PC-9 (cell line): ENCODE results near the gene HDC. TPM values are rescaled to one million over a fixed set of nuclear protein-coding genes. Genes with fewer than 3 reads are reported as not detected.

Experiments used
- BruUV-seq: library from RNA; stranded (reverse); fragments of 400-500 nt; replicated peaks from 2 replicates; lab custom pipeline; 2021; lab: Mats Ljungman, UMichigan
- CTCF ChIA-PET: fragments of 300-600 bp; sonication (Branson Sonifier 250); formaldehyde crosslinking; loops from one replicate; lab custom pipeline; 2022; ENCODE audit warnings: antibody characterized with exemption; lab: Charles Lee
- POLR2A ChIA-PET: fragments of 300-600 bp; sonication (Branson Sonifier 250); formaldehyde crosslinking; loops from one replicate; lab custom pipeline; 2022; ENCODE audit warnings: antibody characterized with exemption; ENCODE audit not compliant: unreplicated experiment; lab: Charles Lee
- DNase-seq, 2 experiments: peaks; one replicate each; pipeline versions ENCODE4 v3.0.0 to v3.0.0-alpha.2; 2015 to 2022; ENCODE audit warnings: mixed read lengths in 1 of 2
- H2AFZ ChIP-seq: fragments of 200-600 bp; sonication (generic); 2 replicates; pipeline ENCODE4 v1.8.1; 2017; ENCODE audit warnings: antibody characterized with exemption
- H3F3A ChIP-seq: fragments of 200-600 bp; sonication (generic); 2 replicates; pipeline ENCODE4 v1.8.1; 2017; ENCODE audit warnings: antibody characterized with exemption, mild to moderate bottlenecking, low read depth; ENCODE audit not compliant: insufficient read depth
- H3K27ac ChIP-seq: fragments of 200-600 bp; sonication (generic); 2 replicates; pipeline ENCODE4 v1.6.1; 2016; ENCODE audit warnings: mixed run types
- H3K27me3 ChIP-seq: fragments of 200-600 bp; sonication (generic); 2 replicates; pipeline ENCODE4 v1.6.1; 2016; ENCODE audit warnings: low read depth, mixed run types; ENCODE audit not compliant: insufficient read depth
- H3K36me3 ChIP-seq: fragments of 200-600 bp; sonication (generic); 2 replicates; pipeline ENCODE4 v1.6.1; 2016; ENCODE audit warnings: low read depth, mixed run types
- H3K4me1 ChIP-seq: fragments of 200-600 bp; sonication (generic); replicated peaks from 2 replicates; pipeline ENCODE4 v1.6.1; 2016; ENCODE audit warnings: mixed run types; ENCODE audit not compliant: insufficient read depth
- H3K4me2 ChIP-seq: fragments of 200-600 bp; sonication (generic); 2 replicates; pipeline ENCODE4 v1.6.1; 2017; ENCODE audit warnings: mixed run types
- H3K4me3 ChIP-seq: fragments of 200-600 bp; sonication (generic); 2 replicates; pipeline ENCODE4 v1.6.1; 2016; ENCODE audit warnings: mixed run types
- H3K79me2 ChIP-seq: fragments of 200-600 bp; sonication (generic); 2 replicates; pipeline ENCODE4 v1.6.1; 2017; ENCODE audit warnings: low read depth, mixed run types
- H3K9me2 ChIP-seq: fragments of 200-600 bp; sonication (generic); 2 replicates; pipeline ENCODE4 v1.8.1; 2017; ENCODE audit warnings: mild to moderate bottlenecking; ENCODE audit not compliant: insufficient read depth
- H3K9me3 ChIP-seq: fragments of 200-600 bp; sonication (generic); 2 replicates; pipeline ENCODE4 v1.8.1; 2016; ENCODE audit warnings: low read depth; ENCODE audit not compliant: insufficient read depth
- H4K20me1 ChIP-seq: fragments of 200-600 bp; sonication (generic); 2 replicates; pipeline ENCODE4 v1.8.1; 2017; ENCODE audit not compliant: insufficient read depth
- EZH2 ChIP-seq: fragments of 200-600 bp; sonication (generic); IDR thresholded peaks from 2 replicates; pipeline ENCODE4 v1.8.0; 2017; ENCODE audit warnings: antibody characterized with exemption, low read depth
- intact Hi-C: fragments of 100-400 bp; cut with micrococcal nuclease; formaldehyde crosslinking; loops from one replicate; pipeline ENCODE4 v1.10.0; 2022; ENCODE audit not compliant: unreplicated experiment
- total RNA-seq: library from RNA; stranded (reverse); gene quantifications from 2 replicates; pipeline ENCODE4 v1.2.3, GENCODE V29; 2021
- TF ChIP-seq, protein P1 (sequence below): fragments of 200-600 bp; sonication (generic); conservative IDR thresholded peaks from 2 replicates; pipeline ENCODE4 v1.6.1; 2017; ENCODE audit warnings: mixed run types, antibody characterized with exemption, mild to moderate bottlenecking, moderate library complexity

HDC gene
- total RNA-seq, 1 experiment from 2014 or later, result not detected

DNA sequence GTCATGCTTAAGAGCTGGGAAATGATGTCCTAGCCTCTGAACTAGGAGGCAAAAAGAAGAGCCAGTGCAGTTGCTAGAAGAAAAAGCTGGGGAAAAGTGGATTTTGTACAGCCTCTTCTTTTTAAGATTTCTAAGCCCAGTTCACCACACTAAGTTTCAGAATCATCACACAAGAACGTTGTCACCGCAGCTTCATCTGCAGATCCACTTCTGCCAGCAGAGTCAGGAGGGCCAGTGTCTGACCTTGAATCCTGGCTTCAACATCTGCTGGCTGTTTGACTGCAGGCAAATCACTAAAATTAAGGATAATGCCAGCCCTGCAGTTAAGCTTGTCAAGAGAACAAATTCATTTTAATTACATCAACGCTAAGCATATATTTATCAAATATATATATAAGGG is 36.2 kb downstream of the HDC start:
- no peak for DNase-seq

GRCh38 chr15:50228866-50229265 is 36.7 kb downstream of the HDC start:
- no peaks in the 10 kb centered on the region for H3K9me3 ChIP-seq

More for the DNA sequence above, 36.2 kb downstream of the HDC start:
- no peaks in the 10 kb centered on the region for H3K79me2 ChIP-seq
- CTCF ChIA-PET, result interaction anchor here (0.6 kb wide), 1 partner anchor 29 kb away, joined by 5 read pairs; no protein-coding TSS in a partner anchor
- TF ChIP-seq, protein P1, sequence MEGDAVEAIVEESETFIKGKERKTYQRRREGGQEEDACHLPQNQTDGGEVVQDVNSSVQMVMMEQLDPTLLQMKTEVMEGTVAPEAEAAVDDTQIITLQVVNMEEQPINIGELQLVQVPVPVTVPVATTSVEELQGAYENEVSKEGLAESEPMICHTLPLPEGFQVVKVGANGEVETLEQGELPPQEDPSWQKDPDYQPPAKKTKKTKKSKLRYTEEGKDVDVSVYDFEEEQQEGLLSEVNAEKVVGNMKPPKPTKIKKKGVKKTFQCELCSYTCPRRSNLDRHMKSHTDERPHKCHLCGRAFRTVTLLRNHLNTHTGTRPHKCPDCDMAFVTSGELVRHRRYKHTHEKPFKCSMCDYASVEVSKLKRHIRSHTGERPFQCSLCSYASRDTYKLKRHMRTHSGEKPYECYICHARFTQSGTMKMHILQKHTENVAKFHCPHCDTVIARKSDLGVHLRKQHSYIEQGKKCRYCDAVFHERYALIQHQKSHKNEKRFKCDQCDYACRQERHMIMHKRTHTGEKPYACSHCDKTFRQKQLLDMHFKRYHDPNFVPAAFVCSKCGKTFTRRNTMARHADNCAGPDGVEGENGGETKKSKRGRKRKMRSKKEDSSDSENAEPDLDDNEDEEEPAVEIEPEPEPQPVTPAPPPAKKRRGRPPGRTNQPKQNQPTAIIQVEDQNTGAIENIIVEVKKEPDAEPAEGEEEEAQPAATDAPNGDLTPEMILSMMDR, result no peak
- no peak for TF ChIP-seq EZH2
- H3K4me3 ChIP-seq, result no peak overlapping the region
- no peak overlapping the region for H3K4me2 ChIP-seq
- H2AFZ ChIP-seq, result no peak overlapping the region
- no peaks in the 10 kb centered on the region for H3K27me3 ChIP-seq
- no peaks in the 10 kb centered on the region for H3K9me2 ChIP-seq
- no peaks in the 10 kb centered on the region for H3K9me3 ChIP-seq
- intact Hi-C loops, result no loop called here
- BruUV-seq, result no TSS peak
- peaks cover 7% of the 10 kb centered on the region; the same call in 1 of the 2 replicates for H3K4me1 ChIP-seq
- H3K36me3 ChIP-seq, result 0 out of 2 replicates have a peak, but pooled peaks cover 3% of the 10 kb centered on the region
- H4K20me1 ChIP-seq, result no peaks in the 10 kb centered on the region
- POLR2A ChIA-PET, result no interaction called here
- H3K27ac ChIP-seq, result no peak overlapping the region
- no peaks in the 10 kb centered on the region for H3F3A ChIP-seq

GRCh38 chr15:50227076-50227475 is 38.5 kb downstream of the HDC start:
- POLR2A ChIA-PET, result no interaction called here
- Histone ChIP-seq H2AFZ (no peak overlapping the region), H3K27ac (no peak overlapping the region), H3K9me3 (no peaks in the 10 kb centered on the region), H3K4me1 (no peaks in the 10 kb centered on the region), H3K9me2 (no peaks in the 10 kb centered on the region), H3K4me2 (no peak overlapping the region), H3K36me3 (peaks cover 10% of the 10 kb centered on the region; the same call in 1 of the 2 replicates), H3K4me3 (no peak overlapping the region), H4K20me1 (no peaks in the 10 kb centered on the region), H3F3A (no peaks in the 10 kb centered on the region), H3K27me3 (no peaks in the 10 kb centered on the region), H3K79me2 (no peaks in the 10 kb centered on the region)
- no peak for DNase-seq
- intact Hi-C loops, result no loop called here
- CTCF ChIA-PET, result no interaction called here
- TF ChIP-seq, protein P1, result no peak
- TF ChIP-seq EZH2, result no peak
- no TSS peak for BruUV-seq

More at GRCh38 chr15:50228866-50229265, 36.7 kb downstream of the HDC start:
- Histone ChIP-seq H3K36me3 (0 out of 2 replicates have a peak, but pooled peaks cover 3% of the 10 kb centered on the region), H3K27ac (no peak overlapping the region), H3K9me2 (no peaks in the 10 kb centered on the region), H3K4me1 (peaks cover 7% of the 10 kb centered on the region; the same call in 1 of the 2 replicates), H2AFZ (no peak overlapping the region), H3K4me3 (no peak overlapping the region), H3K4me2 (no peak overlapping the region), H3F3A (no peaks in the 10 kb centered on the region), H3K27me3 (no peaks in the 10 kb centered on the region), H4K20me1 (no peaks in the 10 kb centered on the region), H3K79me2 (no peaks in the 10 kb centered on the region)
- TF ChIP-seq EZH2, result no peak
- TF ChIP-seq, protein P1, result no peak
- ChIA-PET CTCF (interaction anchor here (0.6 kb wide), 1 partner anchor 29 kb away, joined by 5 read pairs; no protein-coding TSS in a partner anchor), POLR2A (no interaction called here)
- no TSS peak for BruUV-seq
- intact Hi-C loops, result no loop called here
- DNase-seq, result no peak
